GM08714 (cell line): ENCODE measurements around the gene RHPN2.
A peak's percentile ranks its signal among the peaks of the same experiment; 100 is the strongest.
"Not testable (repeated sequence)": the region's sequence is repeated elsewhere in the genome, so short reads cannot be mapped to it uniquely, and the experiment has no call there.

ENCODE experiments used
- H3K4me3 ChIP-seq: fragments of 200-500 bp; sonication (Bioruptor generic); 2 replicates; pipeline ENCODE4 v1.5.1; 2014; ENCODE audit warnings: mild to moderate bottlenecking, low read length, inconsistent platforms
- ZNF274 ChIP-seq: IDR thresholded peaks from 2 replicates; pipeline ENCODE4 v1.6.1; 2012; ENCODE audit warnings: mild to moderate bottlenecking, low read depth, low read length

RHPN2 gene

DNA sequence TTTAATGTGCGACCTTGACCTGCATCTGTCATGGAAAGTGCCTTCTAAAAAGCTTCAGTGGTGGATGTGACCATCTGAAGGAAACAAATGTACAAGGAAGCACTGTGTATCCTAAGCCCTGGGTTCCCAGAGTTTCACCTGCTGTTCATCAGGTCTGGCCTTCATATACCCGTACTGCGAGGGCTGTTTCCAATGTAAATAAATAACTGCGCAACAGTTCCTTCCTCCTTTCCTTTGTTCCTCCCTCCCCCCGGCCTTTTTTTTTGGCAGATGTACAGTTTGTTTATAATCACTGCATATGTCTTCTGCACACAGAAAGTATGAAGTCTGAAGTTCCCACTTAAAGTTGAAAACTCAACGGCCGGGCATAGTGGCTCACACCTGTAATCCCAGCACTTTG is 87.4 kb downstream of the RHPN2 start:
- TF ChIP-seq ZNF274: no peak

DNA sequence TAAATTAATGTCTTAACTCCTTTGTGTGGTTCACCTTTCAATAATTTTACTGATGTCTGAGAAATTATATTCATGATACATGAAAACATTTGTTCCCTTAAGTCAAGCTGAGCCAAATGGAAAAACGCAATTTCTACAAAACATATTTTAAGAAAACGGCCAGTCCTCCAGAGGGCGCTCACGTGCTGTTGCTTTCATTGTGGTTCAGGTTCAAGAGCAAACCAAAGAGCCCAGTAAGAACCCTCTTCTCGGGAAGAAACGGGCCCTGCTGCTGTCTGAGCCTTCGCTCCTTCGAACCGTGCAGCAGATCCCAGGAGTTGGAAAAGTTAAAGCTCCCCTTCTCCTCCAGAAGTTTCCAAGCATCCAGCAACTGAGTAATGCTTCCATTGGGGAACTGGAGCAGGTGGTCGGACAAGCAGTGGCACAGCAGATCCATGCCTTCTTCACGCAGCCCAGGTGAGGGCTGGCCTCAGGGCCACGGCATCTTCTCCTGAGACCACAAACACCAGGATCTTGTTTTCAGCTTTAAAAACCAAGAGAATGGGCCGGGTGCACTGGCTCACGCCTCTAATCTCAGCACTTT is 88.4 kb downstream of the RHPN2 start:
- no peak overlapping the region for H3K4me3 ChIP-seq
- no peak for TF ChIP-seq ZNF274

More for the DNA sequence above, 87.4 kb downstream of the RHPN2 start:
- no peak overlapping the region for H3K4me3 ChIP-seq

GRCh38 chr19:32971715-32972540 is 92.8 kb downstream of the RHPN2 start, which contains the start of the genes CEP89 and FAAP24:
TSS of gene CEP89 (minus strand) at chr19:32971958. CDS start at chr19:32971874, 84 bp downstream.
TSS of gene FAAP24 (plus strand) at chr19:32972242. CDS start at chr19:32973197, 955 bp downstream.
- TF ChIP-seq ZNF274: no peak
- peak within 1 kb of the TSS; percentile 91 for H3K4me3 ChIP-seq

GRCh38 chr19:32971012-32971595 is 93.6 kb downstream of the RHPN2 start:
- no peak for TF ChIP-seq ZNF274
- H3K4me3 ChIP-seq: peak overlapping the region; percentile 81

DNA sequence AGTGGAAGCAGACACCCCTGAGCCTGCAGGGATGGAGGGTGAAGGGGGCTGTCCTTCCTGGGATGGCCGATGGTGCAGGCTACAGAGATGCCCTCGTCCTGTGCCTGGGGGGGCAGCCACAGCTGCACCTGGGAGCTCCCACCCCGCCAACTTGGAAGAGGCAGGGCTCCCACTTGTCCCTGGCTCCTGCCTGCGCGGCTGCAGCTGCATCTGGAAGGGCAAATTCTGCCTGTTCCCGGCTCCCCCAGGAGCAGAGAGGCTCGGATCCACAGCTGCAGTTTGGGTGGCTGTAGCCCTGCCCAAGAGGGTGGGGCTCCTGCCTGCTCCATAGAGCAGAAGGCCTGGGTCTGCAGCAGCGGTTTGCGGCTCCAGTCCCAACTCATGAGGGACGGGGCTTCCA is 95.1 kb downstream of the RHPN2 start:
- no peak for TF ChIP-seq ZNF274
- no peak overlapping the region for H3K4me3 ChIP-seq

DNA sequence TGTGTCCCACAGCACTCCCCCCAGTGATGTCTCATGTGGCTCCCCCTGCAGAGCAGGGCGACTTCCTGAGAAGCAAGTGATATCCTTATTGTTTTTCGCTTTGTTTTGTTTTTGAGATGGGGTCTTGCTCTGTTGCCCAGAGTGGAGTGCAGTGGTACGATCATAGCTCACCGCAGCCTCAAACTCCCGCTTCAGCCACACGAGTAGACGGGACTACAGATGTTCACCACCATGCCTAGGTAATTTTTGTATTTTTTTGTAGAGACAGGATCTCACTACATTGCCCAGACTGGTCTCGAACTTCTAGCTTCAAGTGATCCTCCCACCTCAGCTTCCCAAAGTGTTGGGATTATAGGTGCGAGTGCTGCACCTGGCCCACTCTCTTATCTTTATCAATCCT is 97.9 kb downstream of the RHPN2 start:
- TF ChIP-seq ZNF274: no peak
- H3K4me3 ChIP-seq: no peak overlapping the region

DNA sequence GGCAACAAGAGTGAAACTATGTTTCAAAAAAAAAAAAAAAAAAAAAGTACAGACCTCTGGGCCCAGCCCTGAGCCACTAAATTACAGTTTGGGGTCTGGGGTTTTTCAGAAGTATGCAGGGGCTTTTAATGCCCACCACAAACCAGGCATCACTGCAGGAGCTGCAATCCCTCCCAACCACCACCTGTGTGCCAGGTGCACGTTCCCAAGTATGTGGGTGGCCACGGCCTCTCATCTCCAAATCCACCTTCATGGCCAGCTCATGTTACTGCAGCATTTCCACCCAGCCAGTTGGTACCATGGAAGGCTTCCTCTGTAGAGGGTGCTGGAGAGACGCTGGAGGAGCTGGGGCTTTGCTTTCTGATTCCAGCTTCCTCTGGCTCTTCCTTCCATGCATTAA is 119.4 kb downstream of the RHPN2 start:
- H3K4me3 ChIP-seq: no peak overlapping the region
- no peak for TF ChIP-seq ZNF274

DNA sequence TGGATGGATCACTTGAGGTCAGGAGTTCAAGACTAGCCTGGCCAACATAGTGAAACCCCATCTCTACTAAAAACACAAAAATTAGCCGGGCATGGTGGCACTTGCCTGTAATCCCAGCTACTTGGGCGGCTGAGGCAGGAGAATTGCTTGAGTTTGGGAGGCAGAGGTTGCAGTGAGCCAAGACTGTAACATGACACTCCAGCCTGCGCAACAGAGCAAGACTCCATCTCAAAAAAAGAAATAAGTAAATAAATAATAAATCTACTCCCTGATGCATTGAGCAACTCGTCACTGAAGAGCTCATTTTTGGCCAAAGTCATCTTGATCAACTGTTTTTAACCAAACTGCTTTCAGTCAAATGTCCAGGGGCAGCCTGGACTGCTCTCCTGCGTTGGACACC is 123.4 kb downstream of the RHPN2 start:
- H3K4me3 ChIP-seq: not testable (repeated sequence)

- no peak for TF ChIP-seq ZNF274
- no peak overlapping the region for H3K4me3 ChIP-seq
Observed at GRCh38 chr19:32936065-32936464, 128.6 kb downstream of the RHPN2 start.

DNA sequence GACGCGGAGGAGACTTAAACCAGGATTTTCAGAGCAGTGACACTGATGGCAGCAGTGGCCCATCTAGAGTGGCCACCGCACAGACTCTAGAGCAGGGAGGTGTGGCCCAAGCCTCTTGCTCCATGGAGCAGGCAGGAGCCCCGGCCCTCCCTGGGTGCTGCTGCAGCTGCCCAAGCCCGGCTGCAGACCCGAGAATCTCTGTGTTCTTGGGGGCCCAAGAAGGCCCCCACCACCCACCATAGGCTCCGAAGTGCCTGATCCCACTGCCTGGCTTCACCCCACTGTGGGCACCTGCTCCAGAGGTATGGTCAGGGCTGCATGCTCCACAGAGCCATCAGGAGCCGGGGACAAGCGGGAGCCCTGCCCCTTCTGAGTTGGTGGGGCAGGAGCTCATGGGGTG is 129.1 kb downstream of the RHPN2 start:
- no peak overlapping the region for H3K4me3 ChIP-seq
- TF ChIP-seq ZNF274: no peak

- H3K4me3 ChIP-seq: no peak overlapping the region
- no peak for TF ChIP-seq ZNF274
Observed at GRCh38 chr19:32933571-32933970, 131.1 kb downstream of the RHPN2 start.

GRCh38 chr19:32930567-32930966 is 134.1 kb downstream of the RHPN2 start:
- TF ChIP-seq ZNF274: no peak
- no peak overlapping the region for H3K4me3 ChIP-seq

DNA sequence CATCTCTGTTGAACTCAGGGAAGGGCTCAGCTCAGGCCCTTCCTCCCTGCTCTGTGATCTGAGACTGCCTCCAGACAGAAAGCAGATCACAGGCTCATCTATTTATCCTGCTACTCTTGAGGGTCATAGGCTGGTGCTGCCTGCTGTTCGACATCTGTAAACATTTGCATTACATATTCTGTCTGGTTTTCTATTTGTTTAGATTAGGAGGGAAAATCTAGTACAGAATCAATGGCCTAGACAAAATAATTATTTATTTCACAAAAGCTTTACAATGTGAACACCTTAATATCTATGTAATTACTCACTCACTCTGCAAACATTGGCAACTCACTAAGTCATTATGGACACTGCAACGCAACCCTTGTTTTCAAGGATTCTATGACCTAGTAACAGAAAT is 135.9 kb downstream of the RHPN2 start:
- no peak overlapping the region for H3K4me3 ChIP-seq
- TF ChIP-seq ZNF274: no peak
